Parathyroid adenoma (tissue), 2 donors: ENCODE data around the gene NAV2.

Source experiments
- H2AFZ ChIP-seq: fragments of 300-600 bp; sonication (generic); one replicate; pipeline ENCODE4 v1.7.0; 2017; ENCODE audit warnings: antibody characterized with exemption, mild to moderate bottlenecking
- H3K27ac ChIP-seq: fragments of 300-600 bp; sonication (generic); one replicate; pipeline ENCODE4 v1.7.0; 2017
- H3K27me3 ChIP-seq: fragments of 300-600 bp; sonication (generic); one replicate; pipeline ENCODE4 v1.7.0; 2017; ENCODE audit warnings: low read length; ENCODE audit not compliant: control insufficient read depth, insufficient read depth
- H3K36me3 ChIP-seq: fragments of 300-600 bp; sonication (generic); one replicate; pipeline ENCODE4 v1.7.0; 2017; ENCODE audit warnings: low read length; ENCODE audit not compliant: control insufficient read depth, insufficient read depth
- H3K4me1 ChIP-seq: fragments of 300-600 bp; sonication (generic); one replicate; pipeline ENCODE4 v1.7.0; 2017; ENCODE audit warnings: control low read depth
- H3K4me2 ChIP-seq: fragments of 300-600 bp; sonication (generic); one replicate; pipeline ENCODE4 v1.7.0; 2017; ENCODE audit warnings: low read length
- H3K4me3 ChIP-seq: fragments of 300-600 bp; sonication (generic); one replicate; pipeline ENCODE4 v1.7.0; 2017; ENCODE audit warnings: low read depth, low read length
- H3K79me2 ChIP-seq: fragments of 300-600 bp; sonication (generic); one replicate; pipeline ENCODE4 v1.7.0; 2017; ENCODE audit warnings: control low read depth
- H3K9ac ChIP-seq: fragments of 300-600 bp; sonication (generic); one replicate; pipeline ENCODE4 v1.7.0; 2017; ENCODE audit warnings: mild to moderate bottlenecking
- H3K9me3 ChIP-seq: fragments of 300-600 bp; sonication (generic); one replicate; pipeline ENCODE4 v1.7.0; 2017; ENCODE audit warnings: low read length; ENCODE audit not compliant: control insufficient read depth
- TF ChIP-seq, protein P1 (sequence below): fragments of 300-600 bp; sonication (generic); IDR thresholded peaks from one replicate; pipeline ENCODE4 v1.7.0; 2017; ENCODE audit warnings: antibody characterized with exemption, mild to moderate bottlenecking
- donor health status: primary hyperparathyroidism.

NAV2 gene

DNA sequence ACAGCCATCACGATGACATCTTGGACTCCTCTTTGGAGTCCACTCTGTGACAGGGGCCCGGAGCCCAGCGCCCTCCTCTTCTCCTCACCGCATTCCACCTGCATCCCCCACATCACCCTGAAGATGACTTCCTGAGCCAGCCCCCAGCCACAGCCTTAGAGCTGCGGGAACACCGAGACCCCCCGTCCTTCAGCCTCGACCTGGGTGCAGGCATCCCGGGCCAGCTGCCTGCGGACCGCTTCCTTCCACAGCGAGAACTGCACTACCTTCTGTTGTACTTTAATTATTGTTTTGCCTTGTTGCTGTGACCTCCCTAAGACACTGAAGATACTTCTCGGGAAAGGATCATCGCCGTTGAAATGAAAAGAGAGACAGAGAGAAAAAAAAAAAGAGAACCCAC, 405.6 kb downstream of the NAV2 start:
- no peaks in the 10 kb centered on the region for H3K27me3 ChIP-seq
- no peak overlapping the region for H3K4me3 ChIP-seq
- no peaks in the 10 kb centered on the region for H3K36me3 ChIP-seq
- no peak overlapping the region for H2AFZ ChIP-seq
- H3K79me2 ChIP-seq, result no peaks in the 10 kb centered on the region
- H3K4me2 ChIP-seq, result no peak overlapping the region
- TF ChIP-seq, protein P1, sequence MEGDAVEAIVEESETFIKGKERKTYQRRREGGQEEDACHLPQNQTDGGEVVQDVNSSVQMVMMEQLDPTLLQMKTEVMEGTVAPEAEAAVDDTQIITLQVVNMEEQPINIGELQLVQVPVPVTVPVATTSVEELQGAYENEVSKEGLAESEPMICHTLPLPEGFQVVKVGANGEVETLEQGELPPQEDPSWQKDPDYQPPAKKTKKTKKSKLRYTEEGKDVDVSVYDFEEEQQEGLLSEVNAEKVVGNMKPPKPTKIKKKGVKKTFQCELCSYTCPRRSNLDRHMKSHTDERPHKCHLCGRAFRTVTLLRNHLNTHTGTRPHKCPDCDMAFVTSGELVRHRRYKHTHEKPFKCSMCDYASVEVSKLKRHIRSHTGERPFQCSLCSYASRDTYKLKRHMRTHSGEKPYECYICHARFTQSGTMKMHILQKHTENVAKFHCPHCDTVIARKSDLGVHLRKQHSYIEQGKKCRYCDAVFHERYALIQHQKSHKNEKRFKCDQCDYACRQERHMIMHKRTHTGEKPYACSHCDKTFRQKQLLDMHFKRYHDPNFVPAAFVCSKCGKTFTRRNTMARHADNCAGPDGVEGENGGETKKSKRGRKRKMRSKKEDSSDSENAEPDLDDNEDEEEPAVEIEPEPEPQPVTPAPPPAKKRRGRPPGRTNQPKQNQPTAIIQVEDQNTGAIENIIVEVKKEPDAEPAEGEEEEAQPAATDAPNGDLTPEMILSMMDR, result no peak
- H3K9me3 ChIP-seq, result no peaks in the 10 kb centered on the region
- H3K27ac ChIP-seq, result no peak overlapping the region
- no peaks in the 10 kb centered on the region for H3K4me1 ChIP-seq
- no peak overlapping the region for H3K9ac ChIP-seq

DNA sequence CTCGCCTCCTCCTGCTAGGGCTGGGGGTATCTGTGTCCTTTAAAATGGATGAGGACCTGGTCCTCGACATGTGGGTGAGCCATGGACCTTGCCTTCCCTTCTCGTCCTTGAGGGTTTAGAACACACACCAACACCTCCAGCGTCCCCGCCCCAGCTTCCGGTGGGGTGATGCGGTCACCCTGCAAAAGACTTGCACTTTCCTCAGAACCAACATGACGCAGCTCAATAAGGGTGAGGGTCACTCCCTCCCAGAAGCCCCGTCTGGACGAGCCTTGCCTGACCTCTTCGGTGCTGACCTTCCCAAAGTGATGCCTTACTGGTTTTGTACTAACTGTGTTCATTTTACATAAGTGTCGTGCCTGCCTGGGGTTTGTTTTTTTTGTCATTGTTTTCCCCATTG, 406.7 kb downstream of the NAV2 start:
- Histone ChIP-seq H3K9ac (no peak overlapping the region), H3K4me3 (no peak overlapping the region), H3K79me2 (no peaks in the 10 kb centered on the region), H3K36me3 (no peaks in the 10 kb centered on the region), H3K4me2 (no peak overlapping the region), H3K27ac (no peak overlapping the region), H3K27me3 (no peaks in the 10 kb centered on the region), H3K4me1 (no peaks in the 10 kb centered on the region), H3K9me3 (no peaks in the 10 kb centered on the region), H2AFZ (no peak overlapping the region)
- TF ChIP-seq, protein P1, result no peak

DNA sequence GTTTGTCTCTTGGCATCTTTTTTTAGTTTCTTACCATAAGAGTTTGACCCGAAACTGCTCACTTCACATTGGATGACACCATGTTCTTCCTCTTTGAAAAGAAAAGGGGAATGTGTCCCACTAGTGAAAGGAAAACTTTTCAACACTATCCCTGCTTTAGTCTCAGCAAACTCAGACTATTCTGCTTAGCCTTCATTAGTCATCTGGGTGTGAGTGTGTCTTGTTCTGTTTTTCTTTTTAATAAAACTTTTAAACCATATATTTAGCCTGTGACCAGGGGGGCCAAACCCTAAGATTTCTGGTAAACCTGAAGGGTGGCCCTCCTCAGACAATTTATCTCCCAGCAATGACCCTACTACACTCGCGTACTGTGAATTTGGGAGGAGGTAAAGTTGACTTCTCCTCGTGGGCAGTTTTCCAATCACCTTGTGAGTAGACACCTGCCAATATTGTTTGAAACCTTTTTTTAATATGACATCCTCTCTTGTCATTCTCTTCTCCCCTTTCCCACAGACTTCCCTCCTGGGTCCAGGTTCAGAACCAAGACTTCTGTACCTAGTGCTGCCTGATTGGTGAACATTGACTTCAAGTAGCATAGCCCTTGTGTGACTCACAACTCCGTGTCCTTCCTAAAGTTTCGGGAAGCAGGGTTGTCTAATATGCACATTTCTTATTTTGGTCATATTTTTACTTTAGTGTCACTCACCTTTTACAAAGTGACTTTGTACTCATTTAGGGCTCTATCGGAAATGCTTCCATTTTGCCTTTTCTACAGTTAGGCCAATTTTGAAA, 407.7 kb downstream of the NAV2 start:
- Histone ChIP-seq H3K9ac (no peak overlapping the region), H3K27ac (no peak overlapping the region), H3K4me2 (no peak overlapping the region), H3K79me2 (no peaks in the 10 kb centered on the region), H3K4me1 (no peaks in the 10 kb centered on the region), H3K27me3 (no peaks in the 10 kb centered on the region), H3K9me3 (no peaks in the 10 kb centered on the region), H2AFZ (no peak overlapping the region), H3K36me3 (no peaks in the 10 kb centered on the region), H3K4me3 (no peak overlapping the region)
- TF ChIP-seq, protein P1, result no peak

DNA sequence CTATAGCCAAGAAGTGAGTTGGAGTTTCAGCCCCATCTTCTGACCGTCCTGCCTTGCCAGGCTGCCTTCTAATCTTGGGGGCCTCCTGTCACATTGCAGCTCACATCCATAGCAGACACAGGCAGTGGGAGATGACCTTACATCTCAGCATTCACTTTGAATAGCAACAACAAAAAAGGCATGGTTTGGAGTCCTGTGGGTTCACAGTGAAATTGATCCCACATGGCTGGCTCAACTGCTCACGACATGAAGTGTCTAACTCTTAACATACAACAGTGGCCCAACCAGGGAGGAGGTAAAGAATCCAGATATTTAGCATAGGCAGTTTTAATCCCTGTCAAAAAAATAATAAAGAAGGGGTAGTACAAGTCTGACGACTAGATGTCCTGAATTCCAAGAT, 409.5 kb downstream of the NAV2 start:
- Histone ChIP-seq H3K4me1 (no peaks in the 10 kb centered on the region), H3K4me3 (no peak overlapping the region), H3K36me3 (no peaks in the 10 kb centered on the region), H3K79me2 (no peaks in the 10 kb centered on the region), H2AFZ (no peak overlapping the region), H3K27me3 (no peaks in the 10 kb centered on the region), H3K27ac (no peak overlapping the region), H3K9ac (no peak overlapping the region), H3K9me3 (no peaks in the 10 kb centered on the region), H3K4me2 (no peak overlapping the region)
- TF ChIP-seq, protein P1, result no peak

DNA sequence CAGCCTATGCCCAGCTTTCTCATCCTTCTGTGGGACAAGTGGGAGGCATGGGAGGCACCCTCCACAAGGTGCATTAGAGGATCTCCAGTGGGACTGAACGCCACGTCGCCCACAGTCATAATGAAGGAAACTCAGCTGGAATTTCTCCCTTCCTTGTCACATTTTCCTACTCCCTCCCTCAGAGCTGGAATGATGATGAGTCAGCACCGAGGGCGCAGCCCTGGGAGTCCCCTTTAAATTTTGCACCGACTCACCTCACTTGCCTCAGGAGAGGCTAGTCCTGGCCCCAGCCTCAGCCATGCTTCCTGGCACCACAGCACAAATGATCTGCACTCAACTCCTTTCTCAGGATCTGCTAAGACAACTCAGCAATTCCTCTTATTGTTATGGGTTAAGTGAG, 413.3 kb downstream of the NAV2 start:
- H3K9me3 ChIP-seq, result no peaks in the 10 kb centered on the region
- no peak overlapping the region for H2AFZ ChIP-seq
- no peaks in the 10 kb centered on the region for H3K36me3 ChIP-seq
- no peak overlapping the region for H3K27ac ChIP-seq
- H3K4me1 ChIP-seq, result no peaks in the 10 kb centered on the region
- H3K9ac ChIP-seq, result no peak overlapping the region
- H3K4me3 ChIP-seq, result no peak overlapping the region
- no peak overlapping the region for H3K4me2 ChIP-seq
- TF ChIP-seq, protein P1, result no peak
- H3K27me3 ChIP-seq, result no peaks in the 10 kb centered on the region
- H3K79me2 ChIP-seq, result no peaks in the 10 kb centered on the region
